GM03348 (cell line): ENCODE measurements around the gene HPCAL1.

Experiments used
- DNase-seq: peaks from one replicate; pipeline ENCODE4 v3.0.0; 2012; ENCODE audit warnings: low spot score

The HPCAL1 gene

GRCh38 chr2:10303694-10304378 lies 1.1 kb downstream of the HPCAL1 start:
- DNase-seq = peak; percentile 75

DNA sequence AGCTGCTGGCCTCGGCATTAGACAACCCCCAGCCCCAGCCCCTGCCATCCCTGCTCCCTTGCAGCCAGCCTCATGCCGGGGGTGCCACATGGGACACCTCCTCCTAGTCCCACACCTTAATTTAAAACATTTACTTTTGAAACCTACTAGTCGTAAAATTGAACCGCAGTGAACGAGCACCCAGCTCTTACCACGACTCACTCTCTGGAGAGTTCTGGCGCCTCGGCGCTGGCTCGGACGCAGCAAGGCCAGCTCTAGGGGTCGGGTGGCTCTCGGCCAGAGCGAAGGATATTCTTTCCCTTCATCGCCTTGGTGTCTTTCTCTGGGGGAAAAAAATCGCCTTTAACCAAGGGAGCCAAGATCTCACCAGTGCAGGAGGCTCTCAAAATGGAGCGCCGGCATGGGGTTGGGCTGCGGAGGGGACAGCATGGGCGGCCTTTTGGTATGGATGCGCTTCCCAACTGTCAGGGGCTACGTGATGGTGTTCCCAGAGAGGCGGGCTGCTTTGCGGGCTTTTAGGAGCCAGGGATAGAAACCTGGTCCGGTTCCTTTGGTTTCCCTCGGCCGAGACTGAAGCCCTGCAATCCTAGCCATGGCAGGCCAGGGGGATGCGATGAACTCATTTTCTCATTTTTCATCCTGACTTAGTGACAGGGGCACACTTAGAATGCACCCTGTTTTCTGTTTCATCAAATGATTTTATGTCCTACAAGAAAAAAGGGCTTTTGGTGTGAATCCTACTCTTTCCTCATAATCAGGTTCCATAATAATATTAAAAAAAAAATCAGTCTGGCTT lies 2.0 kb downstream of the HPCAL1 start:
- no peak for DNase-seq

GRCh38 chr2:10305254-10305635 lies 2.5 kb downstream of the HPCAL1 start:
- DNase-seq = peak; percentile 57

DNA sequence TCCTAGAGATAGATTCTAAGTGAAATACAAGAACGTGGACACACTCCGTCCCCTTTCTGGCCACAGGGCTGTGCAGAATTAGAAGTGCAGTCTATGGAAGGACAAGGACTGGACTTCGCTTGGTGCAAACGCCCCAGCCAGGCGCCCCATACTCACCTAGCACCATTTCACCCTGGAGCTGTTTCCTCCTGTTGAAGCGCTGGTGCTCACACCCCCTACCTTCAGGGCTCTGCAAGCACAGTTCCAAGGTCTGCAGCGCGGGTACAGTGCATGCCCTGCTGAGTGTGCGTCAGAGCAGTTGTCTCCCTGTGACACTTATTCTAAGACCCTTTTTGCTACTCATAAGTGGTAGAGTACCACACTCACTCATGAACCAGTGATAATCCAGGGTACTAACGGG lies 3.0 kb downstream of the HPCAL1 start:
- no peak for DNase-seq

GRCh38 chr2:10306901-10307463 lies 4.3 kb downstream of the HPCAL1 start:
- DNase-seq = no peak

- DNase-seq = no peak
Measured at GRCh38 chr2:10307561-10308156, 5.0 kb downstream of the HPCAL1 start.

DNA sequence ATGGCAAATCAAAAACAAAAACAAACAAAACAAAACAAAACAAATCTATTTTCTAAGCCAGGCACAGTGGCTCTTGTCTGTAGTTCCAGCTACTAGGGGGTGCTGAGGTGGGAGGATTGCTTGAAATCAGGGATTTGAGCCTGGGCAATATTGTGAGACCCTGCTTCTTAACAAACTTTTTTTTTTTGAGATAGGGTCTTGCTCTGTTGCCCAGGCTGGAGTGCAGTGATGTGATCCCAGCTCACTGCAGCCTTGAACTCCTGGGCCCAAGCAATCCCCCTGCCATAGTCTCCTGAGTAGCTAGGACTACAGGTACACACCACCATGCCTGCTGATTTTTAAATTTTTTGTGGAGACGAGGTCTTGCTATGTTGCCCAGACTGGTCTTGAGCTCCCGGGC lies 6.2 kb downstream of the HPCAL1 start:
- no peak for DNase-seq

GRCh38 chr2:10309286-10309685 lies 6.6 kb downstream of the HPCAL1 start:
- no peak for DNase-seq

GRCh38 chr2:10310309-10310888 lies 7.7 kb downstream of the HPCAL1 start:
- no peak for DNase-seq

GRCh38 chr2:10311736-10312135 lies 9.0 kb downstream of the HPCAL1 start:
- no peak for DNase-seq

DNA sequence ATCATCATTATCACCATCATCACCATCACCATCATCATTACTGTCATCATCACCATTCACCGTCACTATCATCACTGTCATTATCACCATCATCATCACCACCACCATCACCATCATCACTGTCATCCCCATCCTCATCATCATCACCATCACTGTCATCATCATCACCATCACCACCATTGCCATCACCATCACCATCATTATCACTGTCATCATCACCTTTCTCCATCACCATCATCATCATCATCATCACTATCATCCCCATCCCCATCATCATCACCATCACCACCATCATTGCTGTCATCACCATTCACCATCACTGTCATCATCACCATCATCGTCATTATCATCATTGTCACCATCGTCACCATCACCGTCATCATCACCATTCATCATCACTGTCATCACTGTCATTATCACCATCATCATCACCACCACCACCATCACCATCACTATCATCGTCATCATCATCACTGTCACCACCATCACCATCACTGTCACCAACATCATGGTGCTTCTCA lies 9.8 kb downstream of the HPCAL1 start:
- no peak for DNase-seq

- peak; percentile 79 for DNase-seq
Measured at GRCh38 chr2:10316336-10316735, 13.6 kb downstream of the HPCAL1 start.

- no peak for DNase-seq
Measured at GRCh38 chr2:10316860-10317259, 14.2 kb downstream of the HPCAL1 start.

- no peak for DNase-seq
Measured at GRCh38 chr2:10317646-10318045, 14.9 kb downstream of the HPCAL1 start.

DNA sequence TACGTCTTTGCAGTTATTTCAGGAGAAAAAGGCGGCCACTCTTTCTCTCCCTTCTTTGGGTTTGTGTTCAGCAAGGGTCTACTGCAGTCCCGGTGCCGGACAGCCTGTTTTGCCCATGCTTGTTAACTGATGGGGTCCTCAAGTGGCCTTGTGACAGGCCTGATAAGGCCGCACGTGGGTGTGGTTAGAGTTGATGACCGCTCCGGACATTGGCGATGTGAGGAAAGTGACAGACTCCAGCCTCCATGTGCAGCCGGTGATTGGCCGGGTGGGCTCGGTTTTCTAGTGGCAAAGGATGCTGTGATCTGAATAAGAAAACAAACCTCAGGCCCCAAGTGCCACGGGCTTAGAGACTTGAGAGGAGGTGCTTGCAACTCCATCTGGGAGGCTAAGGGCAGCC lies 15.6 kb downstream of the HPCAL1 start:
- no peak for DNase-seq

- no peak for DNase-seq
Measured at GRCh38 chr2:10319892-10320574, 17.3 kb downstream of the HPCAL1 start.

DNA sequence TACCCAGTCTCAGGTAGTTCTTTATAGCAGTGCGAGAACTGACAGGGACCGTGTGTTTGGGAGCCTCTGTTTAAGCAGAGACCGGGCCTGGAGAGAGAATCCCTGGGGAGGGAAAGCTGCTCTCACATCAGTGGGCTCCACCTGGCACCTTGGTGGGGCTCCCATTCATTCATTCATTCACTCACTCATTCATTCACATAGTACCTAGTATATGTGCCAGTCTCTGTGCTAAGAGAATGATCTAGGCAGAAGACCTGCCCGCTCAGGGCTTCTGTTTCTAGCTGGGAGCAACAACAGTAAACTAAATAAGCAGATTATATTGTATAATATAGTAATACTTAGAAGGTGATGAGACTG lies 17.8 kb downstream of the HPCAL1 start:
- no peak for DNase-seq

GRCh38 chr2:10320933-10321332 lies 18.2 kb downstream of the HPCAL1 start:
- no peak for DNase-seq

DNA sequence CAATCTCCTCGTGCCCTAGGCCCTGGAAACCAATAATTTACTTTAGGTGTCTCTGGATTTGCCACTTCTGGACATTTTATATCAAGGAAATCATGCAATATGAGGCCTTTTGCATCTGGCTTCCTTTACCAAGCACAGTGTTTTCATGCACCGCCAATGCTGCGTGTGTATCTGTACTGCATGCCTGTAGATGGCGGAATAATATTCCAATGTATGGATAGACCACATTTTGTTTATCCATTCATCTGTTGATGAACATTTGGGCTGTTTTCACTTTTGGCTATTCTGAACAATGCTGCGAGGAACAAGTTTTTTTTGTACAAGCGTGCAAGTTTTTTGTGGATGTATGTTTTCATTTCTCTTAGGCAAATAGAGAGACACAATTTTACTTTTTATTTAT lies 18.9 kb downstream of the HPCAL1 start:
- DNase-seq = no peak

GRCh38 chr2:10322481-10322880 lies 19.8 kb downstream of the HPCAL1 start:
- no peak for DNase-seq

- no peak for DNase-seq
Measured at GRCh38 chr2:10322973-10323372, 20.3 kb downstream of the HPCAL1 start.

- no peak for DNase-seq
Measured at GRCh38 chr2:10323535-10323934, 20.8 kb downstream of the HPCAL1 start.
